ENCODE measurements around the gene FAM89B.

GRCh38 chr11:65596520-65596919 lies 24.2 kb downstream of the FAM89B start:
- TF ChIP-seq POLR2AphosphoS5 (IDR thresholded peaks at IDR 0.05) (peak; percentile 6 to 58 (median 44)), POLR2A (IDR thresholded peaks at IDR 0.05) (no peak)

All from spleen (tissue), 3 donors.